ENCODE results near the gene SCN4A.

Gene SCN4A

DNA sequence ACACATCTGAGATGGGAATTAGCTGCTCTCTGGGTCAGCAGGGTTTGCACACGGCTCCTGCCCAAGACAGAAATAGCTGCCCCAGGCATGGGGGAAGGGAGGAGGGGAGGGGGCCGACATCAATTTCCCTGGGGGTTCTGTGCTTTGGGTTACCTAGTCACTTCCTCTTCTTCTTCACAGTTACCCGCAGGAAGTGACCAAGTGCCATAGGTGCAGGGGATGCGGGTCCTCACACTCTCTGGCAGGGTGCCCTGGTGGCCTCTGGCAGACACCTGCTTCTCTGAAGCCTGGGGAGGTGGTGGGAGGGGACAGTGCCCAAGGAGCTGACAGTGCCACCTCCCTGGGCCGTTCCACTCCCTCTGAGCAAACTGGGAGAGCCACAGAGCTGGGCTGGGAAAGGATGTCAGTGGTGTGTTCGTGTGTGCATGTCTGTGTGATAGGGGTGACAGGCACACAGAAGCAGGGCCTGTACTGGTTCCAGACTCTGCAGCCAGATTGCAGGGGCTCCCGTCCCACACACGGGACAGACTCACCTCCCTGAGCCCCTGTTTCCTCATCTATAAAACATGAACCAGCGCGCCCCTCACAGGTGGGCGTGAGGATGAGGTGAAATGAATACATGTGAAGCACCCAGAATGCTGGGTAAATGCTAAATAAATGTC, 18.2 kb downstream of the SCN4A start:
- no peak for DNase-seq

DNA sequence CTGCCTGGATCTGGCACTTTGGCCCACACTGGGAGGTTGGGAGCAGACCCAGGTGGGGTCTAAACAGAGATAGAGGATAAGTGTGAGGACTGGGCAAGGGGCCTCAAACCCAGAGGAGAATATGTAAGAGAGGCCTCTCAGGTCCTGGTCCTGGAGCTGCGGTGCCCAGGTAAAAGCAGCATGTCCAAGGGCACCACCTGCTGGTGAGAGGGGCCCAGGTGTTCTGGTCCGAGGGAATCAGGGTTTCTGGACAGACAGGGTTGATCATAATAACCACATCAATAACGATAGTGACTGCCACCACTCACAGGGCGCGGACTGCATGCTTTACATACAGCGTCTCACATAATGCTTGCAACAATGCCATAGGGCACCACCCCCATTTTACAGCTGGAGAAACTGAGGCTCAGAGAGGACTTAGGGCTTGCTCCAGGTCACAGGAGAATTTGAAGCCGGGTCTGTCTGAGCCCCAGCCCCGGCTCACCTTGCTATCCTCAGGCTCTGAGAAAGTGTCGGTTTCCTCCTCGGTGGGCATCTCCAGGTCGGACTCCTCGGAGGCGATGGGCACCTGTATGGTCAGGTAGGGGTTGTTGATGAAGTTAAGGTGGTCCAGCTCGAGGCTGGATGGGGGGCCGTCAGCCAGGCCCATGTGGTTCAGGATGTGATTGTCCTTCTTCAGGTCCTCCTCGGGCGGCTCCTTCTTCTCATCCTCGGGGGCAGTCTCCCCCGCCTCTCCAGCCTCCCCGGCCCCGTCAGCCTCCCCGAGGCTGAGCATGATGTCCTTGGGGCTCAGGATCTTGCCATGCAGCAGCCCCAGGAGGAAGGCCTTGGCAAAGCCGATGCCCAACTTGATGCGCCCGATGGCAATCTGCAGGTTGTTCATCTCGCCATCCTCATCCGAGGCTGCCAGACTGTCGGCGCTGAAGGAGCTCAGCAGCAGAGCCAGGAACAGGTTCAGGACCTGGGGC, 21.5 kb downstream of the SCN4A start:
- DNase-seq: no peak

GRCh38 chr17:63949576-63950250, 23.0 kb downstream of the SCN4A start:
- DNase-seq: no peak

DNA sequence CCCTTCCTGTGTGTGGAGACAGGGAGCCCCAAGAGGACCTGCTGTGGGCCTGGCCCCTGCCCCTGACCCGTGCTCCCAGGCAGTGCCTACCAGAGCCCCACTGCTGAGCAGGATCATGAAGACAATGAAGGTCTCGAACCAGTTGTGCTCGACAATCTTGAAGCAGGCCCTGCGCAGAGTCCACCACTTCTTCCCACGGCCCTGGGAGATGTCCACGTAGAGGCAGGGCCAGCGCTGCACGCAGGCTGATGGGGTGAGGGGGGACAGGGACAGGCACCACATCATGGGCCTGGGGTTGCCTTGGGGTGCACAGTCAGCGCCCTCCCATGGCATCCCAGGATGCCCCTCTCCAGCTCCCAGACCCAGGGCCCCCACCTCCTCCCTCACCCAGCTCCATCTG, 24.2 kb downstream of the SCN4A start:
- no peak for DNase-seq

DNA sequence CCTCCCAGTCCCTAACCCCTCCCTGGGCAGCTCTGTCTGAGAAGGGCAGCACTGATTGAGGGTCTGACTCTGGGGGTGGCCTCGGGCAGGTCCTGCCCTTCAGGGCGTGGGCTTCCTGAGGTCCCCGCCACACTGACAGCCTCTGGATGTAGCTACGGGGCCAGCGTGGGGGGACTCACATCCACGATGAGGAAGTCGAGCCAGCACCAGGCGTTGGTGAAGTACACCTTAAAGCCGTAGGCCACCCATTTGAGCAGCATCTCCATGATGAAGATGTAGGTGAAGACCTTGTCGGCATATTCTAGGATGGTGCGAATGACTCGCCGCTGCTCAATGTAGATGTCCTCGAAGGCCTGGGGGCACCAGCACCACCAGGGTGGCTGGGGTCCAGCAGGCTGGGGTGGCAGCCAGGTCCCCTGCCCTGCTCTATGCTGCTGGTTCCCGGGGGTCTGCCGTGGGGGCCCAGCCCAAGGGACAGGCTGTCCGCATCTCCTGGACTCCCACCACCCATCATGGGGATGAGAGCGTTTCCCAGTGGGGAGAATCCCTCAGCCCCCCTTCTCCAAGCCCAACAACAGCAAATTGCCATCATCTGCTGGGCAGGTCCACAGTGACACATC, 24.9 kb downstream of the SCN4A start:
- no peak for DNase-seq

GRCh38 chr17:63946440-63947363, 26.0 kb downstream of the SCN4A start:
- DNase-seq: no peak

DNA sequence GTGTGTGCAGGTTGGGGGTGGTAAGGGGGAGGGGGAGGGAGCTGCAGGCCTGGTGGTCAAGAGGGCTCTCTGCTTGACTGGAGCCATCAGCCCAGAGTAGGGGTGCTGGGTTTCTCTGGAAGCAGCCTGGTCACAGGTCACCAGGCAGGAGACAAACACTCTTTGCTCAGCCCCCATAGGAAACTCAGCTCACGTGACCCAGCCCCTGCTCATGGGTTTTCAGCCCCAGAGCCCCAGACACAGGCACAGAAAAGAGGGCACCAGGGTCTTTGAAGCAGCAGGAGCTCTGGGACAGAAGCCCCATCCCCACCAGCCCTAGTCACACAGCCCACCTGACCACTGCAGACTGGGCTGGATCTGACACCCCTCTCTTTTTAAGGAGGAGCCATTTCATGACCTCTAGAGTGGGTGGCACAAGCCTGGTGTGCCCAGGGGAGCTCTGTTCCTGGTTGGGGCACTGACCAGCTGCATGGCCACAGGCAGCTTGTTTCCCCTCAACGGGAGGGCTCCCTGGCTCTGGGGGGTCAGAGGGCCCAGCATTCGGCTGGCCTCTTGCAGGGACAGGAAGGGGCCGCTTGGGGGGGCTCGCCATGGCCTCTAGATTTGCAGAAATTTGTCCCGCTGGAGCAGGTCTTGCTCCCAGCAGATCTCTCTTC, 26.8 kb downstream of the SCN4A start:
- DNase-seq: no peak

DNA sequence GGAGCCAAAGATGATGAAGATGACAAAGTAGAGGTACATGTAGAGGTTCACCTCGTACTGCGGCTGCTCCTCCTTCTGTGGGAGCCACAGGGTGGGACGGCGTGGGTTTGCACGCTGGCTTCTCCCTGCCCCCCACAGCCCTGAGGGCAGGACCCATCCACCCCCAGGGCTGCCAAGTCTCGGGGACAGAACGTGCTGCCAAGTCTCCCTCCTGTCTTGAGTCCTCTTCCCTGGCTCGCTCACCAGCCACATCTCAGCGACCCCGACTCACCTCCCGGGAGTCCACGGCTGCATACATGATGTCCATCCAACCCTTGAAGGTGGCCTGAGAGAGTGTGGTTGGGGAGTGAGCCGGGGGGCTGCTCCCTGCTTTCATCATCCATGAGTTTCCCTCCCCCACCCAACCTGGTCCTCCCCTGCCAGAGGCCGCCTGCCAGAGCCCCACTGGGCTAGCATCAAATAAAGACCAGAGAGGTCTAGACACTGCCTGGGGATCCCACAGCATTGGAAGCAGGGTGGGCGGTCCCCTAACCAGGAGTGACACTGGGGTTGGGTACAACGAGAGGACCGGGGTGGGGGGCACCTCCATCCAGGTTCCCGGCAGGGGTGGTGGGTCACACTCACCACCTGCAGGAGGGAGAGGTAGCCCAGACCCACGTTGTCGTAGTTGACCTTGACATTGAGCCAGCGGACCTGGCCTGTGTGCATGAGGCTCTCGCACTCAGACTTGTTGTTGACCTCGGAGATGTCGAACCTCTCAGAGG, 27.8 kb downstream of the SCN4A start:
- no peak for DNase-seq

- no peak for DNase-seq
Measured at GRCh38 chr17:63943745-63944144, 29.0 kb downstream of the SCN4A start.

GRCh38 chr17:63942309-63942985, 30.3 kb downstream of the SCN4A start:
- DNase-seq: no peak

DNA sequence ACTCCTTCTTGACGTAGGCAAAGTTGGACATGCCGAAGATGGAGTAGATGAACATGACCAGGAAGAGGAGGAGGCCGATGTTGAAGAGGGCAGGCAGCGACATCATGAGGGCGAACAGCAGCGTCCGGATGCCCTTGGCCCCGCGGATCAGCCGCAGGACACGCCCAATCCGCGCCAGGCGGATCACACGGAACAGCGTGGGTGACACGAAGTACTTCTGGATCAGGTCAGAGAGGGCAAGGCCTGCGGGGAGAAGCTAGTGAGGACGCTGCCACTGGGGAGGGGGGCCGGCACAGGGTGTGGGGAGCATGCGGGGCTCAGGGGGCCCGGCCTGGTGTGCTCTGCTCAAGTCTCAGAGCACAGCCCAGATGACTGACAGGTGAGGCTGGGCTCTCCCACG, 31.0 kb downstream of the SCN4A start:
- DNase-seq: no peak

- no peak for DNase-seq
Measured at GRCh38 chr17:63941162-63941561, 31.6 kb downstream of the SCN4A start.

DNA sequence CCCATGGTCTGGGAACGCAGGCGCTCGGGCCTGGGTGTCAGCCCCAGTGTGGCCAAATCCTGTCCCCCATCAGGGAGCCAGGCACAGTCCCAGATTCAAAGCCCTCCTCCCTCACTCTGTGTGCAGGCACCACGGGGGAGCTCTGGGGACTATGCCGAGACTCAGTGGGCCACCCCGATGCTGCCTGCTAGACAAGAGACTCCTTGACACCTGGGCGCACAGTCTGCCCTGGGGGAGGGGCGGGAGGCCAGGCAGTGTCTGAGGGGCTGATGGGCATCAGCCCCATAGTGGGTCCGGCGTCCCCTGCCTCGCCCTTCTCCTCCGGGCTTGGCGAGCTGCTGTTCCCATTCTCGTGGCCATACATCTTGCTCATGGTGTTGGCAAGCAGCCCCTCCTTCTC, 32.1 kb downstream of the SCN4A start:
- no peak for DNase-seq

- DNase-seq: no peak
Measured at GRCh38 chr17:63939884-63940283, 32.8 kb downstream of the SCN4A start.

DNA sequence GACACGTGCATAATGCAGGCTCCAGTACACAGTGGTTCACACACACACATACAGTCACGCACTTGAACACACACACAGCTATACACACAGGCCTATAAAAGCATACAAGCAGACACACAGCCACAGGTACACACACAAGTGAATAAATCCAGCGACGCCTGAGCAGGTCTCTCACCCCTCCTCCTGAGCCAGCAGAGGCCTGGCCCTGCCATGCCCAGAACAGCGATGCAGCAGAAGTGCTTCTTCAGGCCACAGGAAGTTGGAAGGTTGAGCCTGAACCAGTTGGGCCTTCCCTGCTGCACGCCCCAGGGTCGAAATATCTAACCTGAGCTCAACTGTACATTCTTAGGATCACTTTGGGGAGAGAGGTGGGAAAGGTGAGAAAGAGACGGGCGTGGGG, 33.3 kb downstream of the SCN4A start:
- no peak for DNase-seq

DNA sequence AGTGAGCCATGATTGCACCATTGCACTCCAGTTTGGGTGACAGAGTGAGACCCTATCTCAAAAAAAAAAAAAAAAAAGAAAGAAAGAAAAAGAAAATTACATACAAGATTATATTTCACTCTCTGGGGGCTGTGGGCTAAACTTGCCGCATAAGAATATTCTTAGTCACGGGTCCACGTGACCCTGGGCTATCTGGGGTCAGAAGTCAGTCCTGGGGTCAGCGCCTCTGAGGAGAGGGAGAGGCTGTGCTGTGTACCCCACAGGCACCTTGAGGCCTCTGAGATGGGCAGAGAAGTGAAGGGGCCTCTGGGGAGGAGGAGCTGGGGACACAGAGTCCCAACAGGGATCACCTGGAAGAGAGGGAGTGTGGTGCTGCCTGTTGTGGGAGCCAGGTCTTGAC, 34.8 kb downstream of the SCN4A start:
- DNase-seq: no peak

DNA sequence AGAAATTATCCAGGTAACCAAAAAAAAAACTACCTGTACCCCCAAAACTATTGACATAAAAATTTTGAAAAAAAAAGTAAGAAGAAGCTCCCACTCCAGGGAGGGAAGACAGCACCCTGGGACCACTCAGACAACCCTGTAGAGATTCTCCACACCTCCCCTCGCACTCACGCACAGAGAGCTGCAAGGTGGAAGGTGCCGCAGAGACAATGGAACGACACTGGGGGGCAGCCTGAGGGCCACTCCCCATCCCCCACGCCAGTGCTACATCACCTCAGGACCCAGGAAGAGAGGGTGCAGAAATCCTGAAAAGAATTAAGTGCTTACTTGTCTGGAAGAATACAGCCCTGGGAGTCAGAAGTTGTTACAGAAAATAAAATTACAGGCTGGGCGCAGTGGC, 35.4 kb downstream of the SCN4A start:
- no peak for DNase-seq

DNA sequence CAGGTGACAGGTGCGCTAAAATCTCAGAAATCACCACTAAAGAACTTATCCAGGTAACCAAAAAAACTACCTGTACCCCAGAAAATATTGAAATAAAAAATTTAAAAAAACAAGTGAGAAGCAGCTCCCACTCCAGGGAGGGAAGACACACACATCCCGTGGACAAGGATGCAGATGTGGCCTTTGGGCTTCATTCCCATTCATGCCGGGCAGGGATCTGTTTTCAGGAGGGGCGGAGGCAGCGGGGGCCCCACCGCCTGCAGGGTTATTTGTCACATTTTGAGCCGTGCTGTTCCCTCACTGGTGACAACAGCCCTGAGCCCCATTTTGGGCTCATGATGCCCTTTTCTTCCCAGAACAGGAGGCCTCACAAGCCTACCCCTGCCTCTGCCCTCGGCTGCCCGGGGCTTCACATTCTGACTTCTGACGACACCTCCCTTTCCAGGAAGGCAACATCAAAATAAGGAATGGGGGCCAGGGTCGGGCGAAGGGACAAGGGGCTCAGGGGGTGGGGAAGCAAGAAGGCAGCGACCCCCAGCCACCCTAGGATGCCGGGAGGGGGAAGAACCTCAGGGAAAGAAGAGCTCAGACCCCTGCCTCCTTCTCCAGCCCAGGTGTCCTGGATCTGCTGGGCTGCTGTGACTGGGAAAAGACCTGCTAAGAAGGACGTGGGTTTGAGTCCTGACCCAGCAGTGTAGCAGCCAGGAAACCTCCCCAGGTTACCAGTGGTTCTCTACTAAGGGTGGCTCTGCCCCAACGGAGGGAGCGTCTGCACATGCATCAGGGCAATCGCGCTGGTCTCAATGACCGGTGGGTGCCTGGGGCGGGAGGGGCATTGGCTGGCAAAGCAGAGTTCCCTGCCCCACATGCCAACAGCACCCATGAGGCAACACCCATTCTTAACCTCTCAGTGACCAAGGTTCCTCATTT, 38.3 kb downstream of the SCN4A start:
- no peak for DNase-seq

DNA sequence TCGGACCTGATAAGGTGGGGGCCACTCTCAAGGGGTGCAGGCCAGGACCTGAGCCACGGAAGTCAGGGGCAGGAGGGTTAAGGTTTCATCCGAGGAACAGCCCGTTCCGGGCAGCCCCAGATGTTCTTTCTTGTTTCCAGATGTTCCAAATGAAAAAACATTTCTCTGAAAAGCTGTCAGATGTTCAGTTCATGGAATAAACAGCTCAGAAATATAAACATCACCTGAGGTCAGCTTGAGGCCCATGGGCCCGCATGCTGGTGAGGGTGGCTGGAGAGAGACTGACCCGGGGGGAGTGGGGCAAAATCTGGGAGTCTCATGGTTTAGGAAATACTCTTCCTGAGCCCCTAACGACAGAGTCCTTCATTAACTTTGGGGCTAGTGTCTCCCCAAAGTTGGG, 39.1 kb downstream of the SCN4A start:
- DNase-seq: no peak
